HEK293T (cell line): Measurements from ENCODE around the gene HLF.

Experiments used
- ARNT ChIP-seq: fragments of 450-650 bp; IDR thresholded peaks from 2 replicates; pipeline ENCODE4 v1.6.1; 2017; ENCODE audit warnings: mild to moderate bottlenecking
- BHLHE40 ChIP-seq: fragments of 450-650 bp; IDR thresholded peaks from 2 replicates; pipeline ENCODE4 v1.6.1; 2016; ENCODE audit warnings: mild to moderate bottlenecking, moderate library complexity, borderline replicate concordance
- ELF4 ChIP-seq: fragments of 450-650 bp; IDR thresholded peaks from 2 replicates; pipeline ENCODE4 v1.6.1; 2017; ENCODE audit warnings: antibody characterized with exemption
- FOXA1 ChIP-seq: fragments of 450-650 bp; IDR thresholded peaks from 2 replicates; pipeline ENCODE4 v1.6.1; 2016; ENCODE audit warnings: mild to moderate bottlenecking
- FOXK2 ChIP-seq: fragments of 450-650 bp; IDR thresholded peaks from 2 replicates; pipeline ENCODE4 v1.6.1; 2016; ENCODE audit warnings: mild to moderate bottlenecking
- FOXM1 ChIP-seq: fragments of 450-650 bp; IDR thresholded peaks from 2 replicates; pipeline ENCODE4 v1.6.1; 2017; ENCODE audit warnings: mild to moderate bottlenecking, borderline replicate concordance
- HDGF ChIP-seq: fragments of 450-650 bp; IDR thresholded peaks from 2 replicates; pipeline ENCODE4 v1.6.1; 2017; ENCODE audit warnings: antibody characterized with exemption, borderline replicate concordance
- L3MBTL2 ChIP-seq: fragments of 450-650 bp; conservative IDR thresholded peaks from 2 replicates; pipeline ENCODE4 v1.6.1; 2016; ENCODE audit warnings: mild to moderate bottlenecking
- NFRKB ChIP-seq: fragments of 450-650 bp; IDR thresholded peaks from 2 replicates; pipeline ENCODE4 v1.6.1; 2016; ENCODE audit warnings: mild to moderate bottlenecking, moderate library complexity
- SP1 ChIP-seq: fragments of 450-650 bp; IDR thresholded peaks from 2 replicates; pipeline ENCODE4 v1.6.1; 2017
- SUZ12 ChIP-seq: fragments of 450-650 bp; IDR thresholded peaks from 2 replicates; pipeline ENCODE4 v1.6.1; 2016; ENCODE audit warnings: mild to moderate bottlenecking
- TARDBP ChIP-seq: fragments of 450-650 bp; IDR thresholded peaks from 2 replicates; pipeline ENCODE4 v1.6.1; 2016
- ZNF384 ChIP-seq: fragments of 450-650 bp; IDR thresholded peaks from 2 replicates; pipeline ENCODE4 v1.6.1; 2016
- TF ChIP-seq, protein P1 (sequence below): fragments of 450-650 bp; IDR thresholded peaks from 2 replicates; pipeline ENCODE4 v1.6.1; 2016

DNA sequence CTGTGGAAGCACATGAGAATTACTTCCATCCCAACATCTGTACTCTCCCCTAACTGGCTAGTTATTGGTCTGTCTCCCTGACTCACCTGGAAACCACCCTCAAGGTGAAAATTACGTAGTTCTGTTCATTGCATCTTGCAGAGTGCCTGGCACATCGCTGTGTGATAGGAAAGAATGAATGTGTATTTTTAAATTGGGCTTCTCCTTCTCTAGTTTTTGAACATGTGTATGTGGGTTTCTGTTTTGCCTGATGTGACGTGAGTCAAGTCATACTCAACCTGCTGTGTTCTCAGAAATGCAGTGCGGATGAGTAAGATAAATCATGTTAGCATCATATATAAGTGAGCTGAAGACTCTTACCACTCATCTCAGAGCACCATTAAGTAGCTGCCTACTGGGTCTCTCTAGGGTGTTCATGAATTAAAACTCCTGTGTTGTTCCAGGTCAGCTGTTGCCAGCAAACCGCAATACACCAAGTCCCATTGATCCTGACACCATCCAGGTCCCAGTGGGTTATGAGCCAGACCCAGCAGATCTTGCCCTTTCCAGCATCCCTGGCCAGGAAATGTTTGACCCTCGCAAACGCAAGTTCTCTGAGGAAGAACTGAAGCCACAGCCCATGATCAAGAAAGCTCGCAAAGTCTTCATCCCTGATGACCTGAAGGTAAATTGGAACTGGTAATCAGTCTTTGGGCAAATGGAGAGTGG, 50.2 kb downstream of the HLF start:
- TF ChIP-seq ELF4 (no peak), TARDBP (no peak), SP1 (no peak), ARNT (no peak), ZNF384 (no peak), FOXM1 (no peak), HDGF (no peak), FOXA1 (no peak), BHLHE40 (no peak), SUZ12 (no peak), FOXK2 (no peak), NFRKB (no peak), L3MBTL2 (no peak)
- TF ChIP-seq, protein P1, sequence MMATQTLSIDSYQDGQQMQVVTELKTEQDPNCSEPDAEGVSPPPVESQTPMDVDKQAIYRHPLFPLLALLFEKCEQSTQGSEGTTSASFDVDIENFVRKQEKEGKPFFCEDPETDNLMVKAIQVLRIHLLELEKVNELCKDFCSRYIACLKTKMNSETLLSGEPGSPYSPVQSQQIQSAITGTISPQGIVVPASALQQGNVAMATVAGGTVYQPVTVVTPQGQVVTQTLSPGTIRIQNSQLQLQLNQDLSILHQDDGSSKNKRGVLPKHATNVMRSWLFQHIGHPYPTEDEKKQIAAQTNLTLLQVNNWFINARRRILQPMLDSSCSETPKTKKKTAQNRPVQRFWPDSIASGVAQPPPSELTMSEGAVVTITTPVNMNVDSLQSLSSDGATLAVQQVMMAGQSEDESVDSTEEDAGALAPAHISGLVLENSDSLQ, result no peak
